Subcutaneous adipose tissue (tissue), 4 donors: ENCODE results near the gene BEX3. TPM values are rescaled to one million over a fixed set of nuclear protein-coding genes. Genes with fewer than 3 reads are reported as not detected.

ENCODE experiments used
- total RNA-seq, 4 donors: library from RNA; depleted of rRNA; stranded (reverse); fragments of >200 nt; gene quantifications; one replicate each; pipeline ENCODE4 v1.1.0, GENCODE V29; 2016
- TF ChIP-seq, protein P1 (sequence below): fragments of 450-650 bp; IDR thresholded peaks from one replicate; pipeline ENCODE4 v1.5.1; 2016; ENCODE audit warnings: low read depth, mild to moderate bottlenecking, control low read depth, antibody characterized with exemption, moderate library complexity

Gene BEX3
- total RNA-seq, 4 donors from 2014 or later: 48.1 to 80.8 (median 69.6) TPM

GRCh38 chrX:103382877-103383276 is 6.5 kb downstream of the BEX3 start:
- TF ChIP-seq, protein P1, sequence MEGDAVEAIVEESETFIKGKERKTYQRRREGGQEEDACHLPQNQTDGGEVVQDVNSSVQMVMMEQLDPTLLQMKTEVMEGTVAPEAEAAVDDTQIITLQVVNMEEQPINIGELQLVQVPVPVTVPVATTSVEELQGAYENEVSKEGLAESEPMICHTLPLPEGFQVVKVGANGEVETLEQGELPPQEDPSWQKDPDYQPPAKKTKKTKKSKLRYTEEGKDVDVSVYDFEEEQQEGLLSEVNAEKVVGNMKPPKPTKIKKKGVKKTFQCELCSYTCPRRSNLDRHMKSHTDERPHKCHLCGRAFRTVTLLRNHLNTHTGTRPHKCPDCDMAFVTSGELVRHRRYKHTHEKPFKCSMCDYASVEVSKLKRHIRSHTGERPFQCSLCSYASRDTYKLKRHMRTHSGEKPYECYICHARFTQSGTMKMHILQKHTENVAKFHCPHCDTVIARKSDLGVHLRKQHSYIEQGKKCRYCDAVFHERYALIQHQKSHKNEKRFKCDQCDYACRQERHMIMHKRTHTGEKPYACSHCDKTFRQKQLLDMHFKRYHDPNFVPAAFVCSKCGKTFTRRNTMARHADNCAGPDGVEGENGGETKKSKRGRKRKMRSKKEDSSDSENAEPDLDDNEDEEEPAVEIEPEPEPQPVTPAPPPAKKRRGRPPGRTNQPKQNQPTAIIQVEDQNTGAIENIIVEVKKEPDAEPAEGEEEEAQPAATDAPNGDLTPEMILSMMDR: no peak

DNA sequence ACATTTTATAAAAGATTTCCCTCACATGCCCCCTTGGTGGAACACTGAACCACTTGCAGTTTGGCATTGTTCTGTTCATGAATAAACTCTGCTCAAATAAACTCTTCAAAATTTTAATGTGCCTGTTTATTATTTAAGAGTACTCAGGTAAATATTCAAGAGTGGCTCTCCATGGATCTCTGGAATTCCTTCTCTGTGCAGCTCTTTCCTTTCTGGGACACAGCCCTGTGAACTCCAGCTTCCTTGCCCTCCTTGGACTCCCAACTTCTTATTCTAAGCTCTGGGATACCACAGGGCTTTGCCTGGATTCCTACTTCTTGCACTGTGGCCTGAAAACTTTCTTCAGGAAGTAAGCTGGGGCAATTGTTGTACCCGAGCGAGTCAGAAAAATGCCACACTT is 8.3 kb downstream of the BEX3 start:
- TF ChIP-seq, protein P1: no peak

- TF ChIP-seq, protein P1: no peak
Observed at GRCh38 chrX:103386332-103386731, 10.0 kb downstream of the BEX3 start.

GRCh38 chrX:103393487-103393886 is 17.1 kb downstream of the BEX3 start:
- TF ChIP-seq, protein P1: no peak

DNA sequence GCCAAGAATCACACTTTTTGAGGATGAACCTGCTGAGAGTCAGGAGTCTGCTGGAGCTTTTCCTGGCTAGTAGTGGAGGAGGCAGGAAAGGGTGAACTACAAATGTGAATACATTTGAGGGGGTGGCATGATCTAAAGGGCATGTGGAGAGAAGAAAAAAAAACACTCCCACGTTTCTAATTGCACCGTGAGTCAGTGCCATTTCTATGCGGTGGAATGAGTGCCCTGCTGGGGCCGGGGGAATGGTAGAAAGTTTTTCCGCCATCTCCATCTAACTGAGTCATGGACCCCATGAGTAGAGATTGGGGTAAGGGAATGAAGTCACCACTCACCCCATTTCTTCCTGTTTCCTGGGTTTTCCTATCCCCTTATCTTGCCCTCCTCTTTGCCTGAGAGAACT is 19.8 kb downstream of the BEX3 start:
- TF ChIP-seq, protein P1: no peak

DNA sequence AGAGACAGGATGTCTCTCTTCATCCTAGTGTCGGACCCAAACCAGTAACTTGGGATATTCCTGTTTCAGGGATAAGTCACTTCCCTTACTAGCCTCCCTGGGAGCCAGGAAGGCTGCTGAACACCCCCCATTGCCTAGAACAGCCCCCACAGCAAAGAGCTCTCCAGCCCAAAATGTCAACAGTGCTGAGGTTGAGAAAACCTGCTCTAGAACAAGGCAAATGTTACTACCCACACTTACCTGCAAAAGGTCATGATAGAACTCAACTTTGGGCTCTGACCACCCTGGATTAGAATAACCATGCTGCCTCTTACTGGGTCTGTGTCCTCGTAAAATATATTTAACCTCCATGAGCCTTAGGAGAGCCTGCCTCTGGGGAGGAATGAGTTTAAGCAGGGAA is 20.3 kb downstream of the BEX3 start:
- TF ChIP-seq, protein P1: no peak

DNA sequence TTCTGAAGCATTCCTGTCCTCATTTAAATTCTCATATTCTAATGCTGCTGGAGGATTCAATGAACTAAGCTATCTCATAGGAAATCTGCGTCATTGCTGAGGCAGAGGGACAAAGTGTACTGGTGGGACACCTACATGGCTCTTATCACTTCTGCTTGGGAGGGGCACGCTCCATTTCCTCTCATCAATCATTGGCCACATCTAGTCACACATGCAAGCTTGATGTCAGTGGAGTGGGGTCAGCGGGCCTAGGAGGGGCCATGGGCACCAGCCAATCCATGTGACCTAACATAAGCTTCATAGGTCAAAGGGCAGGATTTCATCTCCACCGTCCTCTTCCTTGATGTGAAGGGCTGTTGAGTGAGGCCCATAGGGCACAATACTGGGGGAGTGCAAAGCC is 21.4 kb downstream of the BEX3 start:
- TF ChIP-seq, protein P1: no peak
